Astrocyte of the cerebellum (primary cell): ENCODE results near the gene NOTCH1.

Source experiments
- DNase-seq: peaks from one replicate; pipeline ENCODE4 v3.0.0-alpha.2; 2011; ENCODE audit warnings: low read depth
- H3K4me3 ChIP-seq: 2 replicates; pipeline ENCODE4 v1.5.1; 2011; ENCODE audit warnings: mild to moderate bottlenecking, low read depth, low read length, moderate library complexity
- CTCF ChIP-seq: IDR thresholded peaks from 2 replicates; pipeline ENCODE4 v1.5.1; 2012; ENCODE audit warnings: low read length, low read depth, moderate library complexity, mild to moderate bottlenecking; ENCODE audit errors: missing control alignments
- in situ Hi-C: cut with HindIII; loops from 2 replicates; pipeline ENCODE4 v1.10.0; 2017; ENCODE audit warnings: low sequenced_read_pairs

The NOTCH1 gene

GRCh38 chr9:136499935-136500910 lies 45.6 kb downstream of the NOTCH1 start:
- in situ Hi-C loops, result no loop called here
- no peak for DNase-seq
- TF ChIP-seq CTCF, result no peak
- H3K4me3 ChIP-seq, result no peak overlapping the region

- DNase-seq, result no peak
- no peak overlapping the region for H3K4me3 ChIP-seq
- TF ChIP-seq CTCF, result no peak
- in situ Hi-C loops, result no loop called here
Observed at GRCh38 chr9:136499071-136499934, 46.5 kb downstream of the NOTCH1 start.

GRCh38 chr9:136497916-136498695 lies 47.7 kb downstream of the NOTCH1 start:
- H3K4me3 ChIP-seq, result no peak overlapping the region
- in situ Hi-C loops, result no loop called here

GRCh38 chr9:136496801-136497620 lies 48.8 kb downstream of the NOTCH1 start:
- no peak for TF ChIP-seq CTCF
- in situ Hi-C loops, result no loop called here
- DNase-seq, result no peak
- no peak overlapping the region for H3K4me3 ChIP-seq

More at GRCh38 chr9:136497916-136498695, 47.7 kb downstream of the NOTCH1 start:
- TF ChIP-seq CTCF, result no peak
- no peak for DNase-seq

GRCh38 chr9:136496181-136496580 lies 49.7 kb downstream of the NOTCH1 start:
- no peak for DNase-seq
- in situ Hi-C loops, result no loop called here
- TF ChIP-seq CTCF, result no peak
- no peak overlapping the region for H3K4me3 ChIP-seq
